Stimulated activated CD8-positive, alpha-beta memory T cell treated with anti-CD3 and anti-CD28 coated beads, Interleukin-7, amount 100 ng/mL, for 48 hours (primary cell): ENCODE results near the gene ZNF620.
A peak's percentile ranks its signal among the peaks of the same experiment; 100 is the strongest.
"Not testable (repeated sequence)": the region's sequence is repeated elsewhere in the genome, so short reads cannot be mapped to it uniquely, and the experiment has no call there.

Experiments used
- DNase-seq, 2 donors: peaks; one replicate each; pipeline ENCODE4 v3.0.0-alpha.2; 2020; ENCODE audit warnings: low read depth in 1 of 2; ENCODE audit errors: extremely low read depth in 1 of 2

The ZNF620 gene

DNA sequence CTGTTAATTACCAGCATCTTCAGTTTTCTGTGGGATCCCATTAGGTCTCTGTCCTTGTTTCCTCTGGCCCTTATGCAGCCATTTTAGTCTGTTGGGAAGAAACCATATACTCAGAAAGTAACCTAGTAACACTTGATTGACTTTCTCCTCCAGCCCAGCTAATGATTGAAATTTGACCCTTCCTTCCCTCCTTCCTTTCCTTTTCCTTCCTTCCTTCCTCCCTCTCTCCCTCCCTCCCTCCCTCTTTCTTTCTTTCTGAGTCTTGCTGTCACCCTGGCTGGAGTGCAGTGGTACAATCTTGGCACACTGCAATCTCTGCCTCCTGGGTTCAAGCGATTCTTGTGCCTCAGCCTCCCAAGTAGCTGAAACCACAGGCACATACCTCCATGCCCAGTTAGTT, 5.9 kb upstream of the ZNF620 start:
- DNase-seq: no peak

DNA sequence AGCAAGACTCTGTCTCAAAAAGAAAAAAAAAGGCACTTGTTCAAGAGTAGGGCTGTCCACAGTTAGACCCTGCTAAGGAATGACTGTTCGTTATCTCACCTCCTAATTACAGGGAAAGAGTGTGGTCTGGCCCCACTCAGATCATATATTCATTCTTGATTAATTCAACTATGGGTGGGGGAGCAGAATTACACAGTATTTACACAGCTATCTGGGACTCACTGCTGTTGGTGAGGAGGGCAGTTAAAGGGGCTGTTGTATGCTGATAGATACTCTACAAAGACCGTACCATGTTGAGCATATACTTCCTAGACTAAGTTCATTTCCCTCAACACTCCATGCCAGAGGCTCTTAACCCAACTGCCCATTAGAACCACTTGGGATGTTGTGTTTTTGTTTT, 3.8 kb upstream of the ZNF620 start:
- DNase-seq: no peak

DNA sequence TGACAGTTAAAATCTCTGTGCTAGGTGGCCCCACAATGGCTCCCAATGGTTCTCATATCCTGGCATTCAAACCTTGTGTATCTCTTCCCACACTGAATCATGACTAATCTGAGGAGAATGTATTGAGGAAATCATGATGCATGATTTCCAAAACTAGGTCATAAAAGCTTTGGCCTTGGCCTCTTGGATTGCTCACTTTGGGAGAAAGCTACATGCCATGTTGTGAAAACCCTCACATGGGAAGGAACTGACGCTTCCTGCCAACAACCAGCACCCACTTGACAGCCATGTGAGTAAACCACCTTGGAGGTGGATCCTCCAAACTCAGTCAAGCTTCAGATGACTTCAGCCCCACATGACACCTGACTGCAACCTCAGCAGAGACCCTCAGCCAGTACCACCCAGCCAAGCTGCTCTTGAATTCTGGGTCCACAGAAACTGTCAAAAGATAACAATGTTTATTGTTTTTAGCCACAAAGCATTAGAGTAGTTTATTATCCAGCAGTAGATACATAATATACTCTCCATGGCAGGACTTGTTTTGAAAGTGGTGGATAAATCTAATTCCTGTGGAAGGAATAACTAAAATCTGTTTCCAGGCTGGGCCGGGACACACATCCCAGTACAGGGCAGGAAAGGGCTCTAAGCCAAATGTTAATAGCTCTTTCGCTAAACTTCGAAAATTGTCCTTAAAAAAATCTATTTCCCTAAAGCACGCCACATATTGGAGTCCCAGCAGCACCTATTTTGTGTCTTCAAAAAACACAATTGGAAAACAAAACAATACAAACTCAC, 1.0 kb upstream of the ZNF620 start:
- no peak for DNase-seq

DNA sequence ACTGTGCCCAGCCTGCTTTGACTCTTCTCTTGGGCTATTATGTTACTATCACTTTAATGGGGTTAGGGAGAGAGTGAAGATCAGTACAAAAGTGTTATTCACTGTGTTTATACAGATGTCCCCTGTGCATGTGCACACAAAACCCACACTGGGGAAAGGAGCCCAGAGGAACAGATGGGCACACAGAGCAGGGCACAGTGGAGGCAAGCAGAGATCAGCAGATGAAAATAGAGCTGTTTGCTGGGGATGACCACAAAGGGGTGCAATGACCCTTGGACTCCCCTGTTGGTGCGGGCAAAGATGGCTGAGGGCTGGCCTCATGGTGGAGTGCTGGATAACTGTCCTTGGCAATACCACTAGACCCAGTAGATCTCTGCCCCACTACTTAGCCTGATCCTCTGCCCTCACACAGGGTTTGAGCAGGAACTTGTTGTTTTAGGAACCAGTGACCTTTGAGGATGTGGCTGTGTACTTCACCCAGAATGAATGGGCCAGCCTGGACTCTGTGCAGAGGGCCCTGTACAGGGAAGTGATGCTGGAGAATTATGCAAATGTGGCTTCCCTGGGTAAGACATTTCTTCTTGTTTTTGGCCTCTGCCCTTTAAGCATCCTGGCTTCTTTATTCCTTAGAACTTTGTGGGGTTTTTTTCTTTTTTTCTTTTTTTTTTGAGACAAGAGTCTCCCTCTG, 5.3 kb downstream of the ZNF620 start:
- DNase-seq: no peak

DNA sequence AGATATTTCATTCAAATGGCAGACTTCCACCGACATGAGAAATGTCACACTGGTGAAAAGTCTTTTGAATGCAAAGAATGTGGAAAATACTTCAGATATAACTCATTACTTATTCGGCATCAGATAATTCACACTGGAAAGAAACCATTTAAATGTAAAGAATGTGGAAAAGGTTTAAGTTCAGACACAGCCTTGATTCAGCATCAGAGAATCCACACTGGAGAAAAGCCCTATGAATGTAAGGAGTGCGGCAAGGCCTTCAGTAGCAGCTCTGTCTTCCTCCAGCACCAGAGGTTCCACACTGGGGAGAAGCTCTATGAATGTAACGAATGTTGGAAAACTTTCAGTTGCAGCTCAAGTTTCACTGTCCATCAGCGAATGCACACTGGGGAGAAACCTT, 10.4 kb downstream of the ZNF620 start:
- no peak for DNase-seq

DNA sequence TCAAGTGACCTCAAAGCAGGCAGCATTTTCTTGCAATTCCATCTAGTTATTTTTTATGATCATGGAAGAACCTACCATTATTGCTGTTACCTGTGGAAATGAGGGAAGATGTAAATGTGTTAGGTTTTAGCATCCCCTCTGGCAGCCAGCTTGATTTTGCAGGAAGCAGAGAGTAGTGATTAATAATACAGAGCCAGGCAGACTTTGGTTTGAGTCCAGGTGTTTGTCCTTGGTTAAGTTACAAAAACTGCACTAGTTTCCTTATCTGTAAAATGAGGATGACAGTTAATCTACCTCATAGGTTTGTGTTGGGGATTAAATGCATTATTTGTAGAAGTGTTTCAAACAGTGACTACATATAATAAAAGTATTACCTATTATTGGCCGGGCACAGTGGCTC, 12.2 kb downstream of the ZNF620 start:
- DNase-seq: no peak

DNA sequence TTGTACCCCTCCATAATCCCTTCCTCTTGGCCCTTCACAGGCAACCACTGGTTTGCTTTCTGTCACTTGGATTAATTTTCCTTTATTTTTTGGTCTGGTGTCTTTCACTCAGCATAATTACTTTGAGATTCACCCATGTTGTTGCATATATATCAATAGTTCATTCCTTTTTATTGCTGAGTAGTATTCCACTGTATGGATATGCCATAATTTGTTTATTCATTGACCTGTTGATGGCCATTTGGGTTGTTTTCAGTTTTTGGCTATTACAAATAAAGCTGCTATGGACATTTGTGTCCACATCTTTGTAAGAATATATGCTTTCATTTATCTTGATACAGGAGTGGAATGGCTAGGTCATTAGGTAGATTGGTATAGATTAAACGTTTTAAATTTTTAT, 13.0 kb downstream of the ZNF620 start:
- no peak for DNase-seq

DNA sequence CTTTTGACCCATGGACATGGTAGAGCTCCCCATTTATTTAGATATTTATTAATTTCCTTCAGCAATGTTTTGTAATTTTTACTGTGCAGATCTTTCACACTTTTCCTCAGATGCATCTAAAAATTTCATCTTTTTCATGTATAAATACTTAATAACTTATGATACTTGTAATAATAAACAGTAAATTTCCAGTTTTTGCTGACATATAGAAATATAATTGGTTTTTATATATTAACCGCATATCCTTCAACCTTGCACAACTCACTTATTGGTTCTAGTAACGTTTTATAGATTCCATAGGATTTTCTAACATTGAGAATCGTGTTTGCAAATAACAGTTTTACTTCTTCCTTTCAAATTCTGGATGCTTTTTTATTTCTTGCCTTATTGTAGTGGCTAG, 15.4 kb downstream of the ZNF620 start:
- no peak for DNase-seq

DNA sequence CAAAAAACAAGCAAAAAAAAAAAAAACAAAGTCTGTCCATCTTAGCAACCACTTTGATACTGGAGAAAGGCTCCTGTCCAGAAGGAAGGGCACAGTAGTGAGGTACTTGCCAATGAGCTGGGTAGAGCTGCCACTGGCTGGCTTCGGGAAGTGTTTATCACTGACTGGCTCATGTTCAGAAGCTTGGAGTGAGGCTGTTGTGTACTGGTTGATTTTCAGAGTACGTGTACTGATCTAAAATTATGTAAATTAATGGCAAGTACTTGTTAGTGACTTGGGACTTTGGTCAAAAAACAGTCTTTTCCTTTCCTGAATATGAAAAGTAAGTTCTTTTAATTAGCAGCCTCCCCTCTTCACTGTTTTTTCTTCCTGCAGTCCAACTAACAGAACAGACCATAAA, 17.9 kb downstream of the ZNF620 start:
- no peak for DNase-seq

DNA sequence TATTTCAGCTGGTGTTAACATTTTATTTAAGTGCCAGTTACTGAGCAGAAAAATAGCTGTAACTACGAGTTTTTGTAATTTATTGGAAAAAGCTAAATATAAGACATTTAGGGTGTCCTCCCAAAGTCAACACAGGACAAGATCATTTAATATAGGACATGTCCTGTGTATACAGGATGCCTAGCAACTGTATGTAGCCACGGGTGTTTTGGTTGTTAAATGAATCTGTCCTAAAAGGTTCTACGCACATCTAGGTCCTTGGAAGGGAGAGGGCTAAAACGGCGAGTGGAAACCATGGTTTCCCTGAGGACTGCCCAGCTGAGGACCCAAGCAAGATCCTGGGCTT, 18.4 kb downstream of the ZNF620 start:
- no peak for DNase-seq

DNA sequence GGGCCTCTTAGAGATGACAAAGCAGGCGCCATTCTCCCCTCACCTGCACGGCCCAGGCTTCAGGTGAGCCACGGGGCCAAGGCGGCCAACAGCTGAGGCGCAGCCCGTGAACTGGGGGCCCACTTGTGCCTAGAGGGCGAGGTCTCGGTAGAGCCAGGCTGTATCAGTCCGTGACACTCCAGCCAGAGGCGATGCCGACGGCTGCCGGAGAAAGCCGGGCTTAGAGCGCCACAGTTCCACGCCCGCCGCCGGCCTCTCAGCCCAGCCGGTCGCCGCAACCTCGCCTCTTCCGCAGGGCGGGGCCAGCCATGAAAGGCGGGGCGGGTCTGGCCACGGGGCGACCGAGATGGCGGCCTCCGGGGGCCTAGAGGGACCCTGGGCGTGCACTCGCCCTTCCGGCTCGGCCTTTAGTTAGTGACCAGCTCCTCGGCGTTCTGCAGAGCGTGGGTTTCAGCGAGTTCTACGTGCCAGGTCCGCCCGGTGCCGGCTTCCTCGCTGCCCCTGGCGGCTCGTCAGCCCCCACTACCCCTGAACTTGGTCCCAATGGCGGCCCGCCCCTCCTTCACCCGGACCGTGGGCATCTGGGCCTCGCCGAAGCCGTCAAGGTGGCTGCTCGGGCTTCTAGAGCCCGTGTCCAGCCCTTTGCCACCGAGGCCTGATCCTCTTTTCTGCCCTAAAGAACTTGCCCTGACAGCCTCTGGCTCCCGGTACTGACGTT, 18.9 kb downstream of the ZNF620 start, which contains the start of gene ZNF621:
ZNF621 (plus strand) TSS at position 393 of the 718 bp plus-strand sequence. CDS start 881 bp downstream, outside the sequence.
- DNase-seq: peak; percentile 79

DNA sequence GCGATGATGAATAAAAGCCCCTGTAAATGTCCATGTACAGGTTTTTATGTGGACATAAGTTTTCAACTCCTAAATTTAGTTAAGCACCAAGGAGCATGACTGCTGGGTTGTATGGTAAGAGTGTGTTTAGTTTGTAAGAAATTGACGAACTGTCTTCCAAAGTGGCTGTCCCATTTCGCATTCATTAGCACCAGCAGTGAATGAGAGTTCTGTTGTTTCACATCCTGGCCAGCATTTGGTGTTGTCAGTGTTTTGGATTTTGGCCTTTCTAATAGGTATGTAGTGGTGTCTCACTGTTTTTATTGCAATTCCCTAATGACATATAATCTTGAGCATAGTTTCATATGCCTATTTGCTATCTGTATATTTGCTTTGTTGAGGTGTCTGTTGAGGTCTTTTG, 22.6 kb downstream of the ZNF620 start:
- DNase-seq: no peak

DNA sequence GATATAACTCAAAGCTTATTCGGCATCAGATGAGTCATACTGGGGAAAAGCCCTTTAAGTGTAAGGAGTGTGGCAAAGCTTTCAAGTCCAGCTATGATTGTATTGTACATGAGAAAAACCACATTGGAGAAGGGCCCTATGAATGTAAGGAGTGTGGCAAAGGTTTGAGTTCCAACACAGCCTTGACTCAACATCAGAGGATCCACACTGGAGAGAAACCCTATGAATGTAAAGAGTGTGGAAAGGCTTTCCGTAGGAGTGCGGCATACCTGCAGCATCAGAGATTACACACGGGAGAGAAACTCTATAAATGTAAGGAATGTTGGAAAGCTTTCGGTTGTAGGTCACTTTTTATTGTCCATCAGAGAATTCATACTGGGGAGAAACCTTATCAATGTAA, 26.4 kb downstream of the ZNF620 start:
- DNase-seq: no peak

DNA sequence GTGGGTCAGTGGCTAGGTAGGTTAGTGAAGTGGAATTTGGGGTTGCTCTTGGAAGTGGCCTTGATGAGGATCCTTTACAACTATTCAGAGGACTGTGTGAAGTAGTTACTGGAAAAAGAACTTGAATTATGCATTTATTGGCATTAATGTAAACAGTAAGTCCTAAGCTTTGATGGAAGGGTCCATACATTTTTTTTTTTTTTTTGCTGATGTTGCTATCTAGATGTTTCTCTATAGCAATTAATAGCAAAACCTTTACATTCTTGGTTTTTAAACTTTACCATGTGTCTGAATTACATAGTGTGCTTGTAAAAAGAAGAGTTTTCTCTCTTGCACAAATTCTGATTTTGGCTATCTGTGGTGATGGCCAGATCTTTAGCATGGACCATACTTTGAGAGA, 28.4 kb downstream of the ZNF620 start:
- no peak for DNase-seq

DNA sequence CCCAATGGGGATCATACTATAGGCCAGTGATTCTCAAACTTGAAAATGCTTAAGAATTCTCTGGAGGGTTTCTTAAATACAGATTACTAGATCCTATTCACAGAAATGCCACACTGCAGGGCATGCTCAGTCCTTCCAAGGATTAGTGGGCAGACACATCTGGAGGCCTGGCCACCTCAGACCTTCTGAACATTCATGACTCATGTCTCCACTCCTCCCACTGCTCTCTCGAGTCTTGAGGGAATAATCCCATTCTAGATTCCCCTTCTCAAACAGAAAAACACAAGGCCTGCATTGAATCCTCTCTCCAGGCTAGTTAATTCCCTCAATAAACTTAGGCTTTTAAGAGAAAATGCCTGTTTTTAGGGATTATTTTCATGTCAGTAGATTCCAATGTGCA, 41.0 kb downstream of the ZNF620 start:
- DNase-seq: no peak

DNA sequence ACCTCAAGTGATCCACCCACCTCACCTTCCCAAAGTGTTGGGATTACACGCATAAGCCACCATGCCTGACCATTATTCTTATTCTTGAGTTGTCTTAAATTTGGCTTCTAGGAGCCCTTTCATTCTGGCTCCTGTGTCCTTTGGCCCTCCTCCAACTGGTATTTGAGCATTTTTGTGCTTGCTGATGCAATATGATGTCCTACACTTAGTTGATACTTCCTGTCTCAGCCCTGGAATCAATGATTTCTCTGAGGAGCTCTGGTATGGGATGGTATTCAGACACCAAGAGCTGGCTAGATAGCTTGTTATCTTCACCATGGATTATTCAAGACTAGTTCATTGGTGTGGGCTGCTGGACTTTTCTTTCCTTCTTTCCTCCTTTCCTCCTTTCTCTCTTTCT, 44.3 kb downstream of the ZNF620 start:
- no peak for DNase-seq

DNA sequence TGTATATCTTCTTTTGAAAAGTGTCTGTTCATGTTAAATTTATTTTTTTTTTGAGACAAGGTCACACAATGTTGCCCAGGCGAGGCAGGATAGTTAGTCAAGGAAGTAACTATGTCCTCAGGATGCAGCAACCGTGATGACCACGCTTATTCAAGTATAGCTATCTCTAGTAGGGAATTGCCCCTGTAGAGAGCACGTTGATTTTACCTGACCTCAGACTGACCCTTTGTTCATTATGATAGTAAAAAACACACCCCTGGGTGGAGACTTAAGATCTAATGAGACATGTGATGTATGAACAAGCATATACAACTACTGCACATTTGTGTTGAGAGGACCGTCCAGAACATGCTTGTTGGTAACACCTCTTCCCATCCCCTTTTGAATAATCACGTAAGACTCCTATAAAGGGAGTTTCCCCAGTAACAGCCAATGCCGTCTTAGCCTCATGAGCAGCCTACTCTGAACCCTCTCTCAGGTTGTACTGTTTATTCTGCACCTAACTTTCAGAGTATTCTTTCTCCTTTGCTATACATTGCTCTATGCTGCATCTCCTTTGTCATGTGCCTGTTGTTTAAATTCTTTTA, 51.8 kb downstream of the ZNF620 start:
- no peak for DNase-seq

DNA sequence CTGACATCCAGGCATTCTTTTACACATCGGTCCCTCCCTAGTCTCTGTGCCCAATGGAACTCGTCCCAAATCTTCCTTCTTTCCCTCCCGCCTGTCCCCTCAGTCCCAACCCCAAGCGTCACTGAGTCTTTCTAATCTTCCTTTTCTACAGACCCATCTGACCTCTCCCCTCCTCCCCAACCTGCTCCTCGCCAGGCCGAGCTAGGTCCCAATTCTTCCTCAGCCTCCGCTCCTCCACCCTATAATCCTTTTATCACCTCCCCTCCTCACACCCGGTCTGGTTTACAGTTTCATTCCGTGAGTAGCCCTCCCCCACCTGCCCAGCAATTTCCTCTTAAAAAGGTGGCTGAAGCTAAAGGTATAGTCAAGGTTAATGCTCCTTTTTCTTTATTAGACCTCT, 56.6 kb downstream of the ZNF620 start:
- DNase-seq: not testable (repeated sequence)

DNA sequence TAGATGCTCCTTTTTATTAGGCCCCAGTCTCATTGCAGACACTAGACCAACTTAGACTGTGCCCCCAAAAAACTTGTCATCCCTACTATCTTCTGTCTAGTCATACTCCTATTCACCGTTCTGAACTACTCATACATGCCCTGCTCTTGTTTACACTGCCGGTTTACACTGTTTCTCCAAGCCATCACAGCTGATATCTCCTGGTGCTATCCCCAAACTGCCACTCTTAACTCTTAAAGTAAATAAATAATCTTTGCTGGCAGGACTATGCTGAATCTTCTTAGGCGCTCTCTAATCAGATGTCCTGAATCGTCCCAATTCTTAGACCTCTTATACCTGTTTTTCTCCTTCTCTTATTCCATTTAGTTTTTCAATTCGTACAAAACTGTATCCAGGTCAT, 59.8 kb downstream of the ZNF620 start:
- not testable (repeated sequence) for DNase-seq

DNA sequence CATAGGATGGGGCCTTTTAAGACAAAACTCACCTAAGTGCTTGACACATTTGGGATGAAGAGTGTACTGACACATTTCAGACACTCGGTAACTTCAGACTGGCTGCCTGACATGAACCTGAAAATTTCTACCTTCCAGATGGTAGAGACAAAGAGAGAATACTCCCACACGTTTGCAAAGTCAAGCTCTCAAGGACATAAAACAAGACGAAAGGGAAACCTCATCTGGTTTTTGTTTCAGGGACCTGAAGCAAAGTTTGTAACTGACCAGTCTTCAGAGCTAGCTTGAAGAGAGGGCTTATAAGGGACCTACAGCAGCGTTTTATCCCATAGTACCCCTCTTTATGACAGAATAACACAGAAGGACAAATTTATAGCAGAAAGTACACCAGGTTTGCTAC, 60.9 kb downstream of the ZNF620 start:
- no peak for DNase-seq
